HG03460 (cell line): ENCODE data around the gene PIR.

Experiments used
- ATAC-seq: cut with Tn5 transposase; IDR thresholded peaks from one replicate; pipeline ENCODE4 v1.9.1; 2021; ENCODE audit not compliant: unreplicated experiment

The PIR gene

DNA sequence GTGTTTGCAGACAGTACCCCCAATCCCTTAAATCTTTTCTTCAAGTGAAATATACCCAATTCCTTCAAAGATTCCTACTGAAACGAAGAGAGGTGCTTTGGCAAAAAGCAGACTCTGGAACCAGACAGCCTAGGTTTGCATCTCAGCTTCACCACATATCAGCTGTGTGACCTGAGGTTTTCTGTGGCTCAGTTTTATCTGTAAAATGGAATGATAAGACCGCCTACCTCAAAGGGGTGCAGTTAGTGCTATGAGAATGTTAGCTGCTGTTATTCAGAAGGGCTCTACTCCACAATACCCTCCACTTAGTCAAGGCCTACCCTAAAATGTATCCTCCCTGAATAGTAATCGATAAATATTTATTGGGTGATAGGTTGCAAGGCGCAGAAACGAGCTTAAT, 664 bp downstream of the PIR start:
- ATAC-seq: no peak

DNA sequence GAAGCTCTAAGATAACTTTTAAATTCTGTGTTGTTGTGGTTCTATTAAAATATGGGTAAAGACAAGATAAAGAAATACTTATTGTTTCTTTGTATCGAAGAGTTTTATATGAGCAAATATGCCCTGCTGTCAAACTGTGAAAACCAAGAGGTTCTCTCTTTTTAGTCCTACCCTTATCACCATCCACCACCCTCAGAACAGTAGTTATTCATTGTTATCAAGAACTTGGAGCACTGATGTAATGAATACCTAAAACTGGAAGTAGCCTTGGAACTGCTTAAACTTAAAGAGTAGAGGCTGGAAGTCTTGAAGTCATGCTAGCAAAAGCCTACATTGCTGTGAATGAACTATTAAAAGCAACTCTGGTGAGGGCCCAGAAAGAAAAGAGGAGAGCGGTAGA, 9.2 kb downstream of the PIR start:
- ATAC-seq: no peak

DNA sequence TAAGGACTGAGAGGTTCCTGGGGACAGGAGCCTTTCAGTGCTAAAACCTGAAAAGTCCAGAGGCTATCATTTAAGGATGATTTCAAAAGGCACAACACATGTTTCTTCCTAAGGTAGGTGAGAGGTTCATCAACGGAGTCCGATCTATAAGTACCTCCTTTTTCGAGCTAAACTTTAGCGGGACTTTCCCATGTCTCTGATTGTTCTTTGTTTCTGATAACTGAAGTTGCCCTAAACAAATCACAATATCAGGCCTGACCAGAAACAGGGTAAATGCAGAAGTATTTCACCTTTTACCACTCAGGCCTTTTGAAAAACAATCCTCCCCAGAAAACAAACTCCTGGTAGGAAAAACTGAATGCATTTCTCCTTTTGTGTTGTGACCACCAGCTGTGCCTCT, 17.6 kb downstream of the PIR start:
- no peak for ATAC-seq

DNA sequence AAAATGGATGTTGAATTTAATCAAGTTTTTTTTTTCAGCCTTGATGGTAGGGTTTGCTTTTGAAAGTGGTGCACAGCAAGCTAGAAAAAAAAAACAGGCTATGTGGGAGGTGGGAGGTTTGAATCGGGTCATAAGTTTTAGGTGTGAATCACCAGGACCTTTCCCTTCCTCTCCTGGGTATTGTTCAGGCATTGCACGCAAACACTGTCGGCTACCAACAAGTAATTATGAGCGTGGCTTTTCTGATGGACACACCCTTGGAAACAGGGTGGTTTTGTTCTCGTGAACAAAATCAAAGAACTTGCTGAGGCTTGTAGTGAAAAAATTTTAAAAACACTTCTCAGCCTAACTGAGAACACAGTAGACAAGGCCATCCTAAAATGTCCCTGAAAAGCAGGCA, 18.1 kb downstream of the PIR start:
- no peak for ATAC-seq

DNA sequence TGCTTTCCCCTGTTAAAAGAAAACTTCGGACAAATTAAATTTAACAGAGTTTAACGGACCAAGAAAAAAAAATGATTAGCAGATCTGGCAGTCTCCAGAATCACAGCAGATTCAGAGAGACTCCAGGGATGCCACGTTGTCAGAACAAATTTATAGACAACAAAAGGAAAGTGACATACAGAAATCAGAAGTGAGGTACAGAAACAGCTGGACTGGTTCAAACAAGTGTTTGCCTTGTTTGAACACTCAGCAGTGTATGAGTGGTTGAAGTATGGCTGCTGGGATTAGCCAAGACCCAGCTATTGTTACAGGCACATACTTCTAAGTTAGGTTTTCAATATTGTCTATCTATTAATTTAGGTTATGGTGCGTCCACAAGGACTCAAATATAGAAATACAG, 19.1 kb downstream of the PIR start:
- no peak for ATAC-seq

DNA sequence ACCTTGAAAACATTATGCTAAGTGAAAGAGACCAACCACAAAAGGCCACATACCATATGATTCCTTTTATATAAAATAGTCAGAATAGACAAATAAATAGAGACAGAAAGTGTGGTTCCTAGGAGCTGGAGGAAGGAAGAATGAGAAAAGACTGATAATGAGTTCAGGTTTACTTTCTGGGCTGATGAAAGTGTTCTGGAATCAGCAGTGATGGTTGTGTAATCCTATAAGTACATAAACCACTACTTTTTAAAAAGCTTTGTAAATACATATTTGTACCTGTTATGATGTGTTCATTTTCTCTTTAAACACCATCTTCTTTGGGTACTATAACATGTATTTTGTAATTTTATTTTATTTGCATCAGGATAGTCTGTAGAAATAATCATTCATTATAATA, 20.6 kb downstream of the PIR start:
- no peak for ATAC-seq

DNA sequence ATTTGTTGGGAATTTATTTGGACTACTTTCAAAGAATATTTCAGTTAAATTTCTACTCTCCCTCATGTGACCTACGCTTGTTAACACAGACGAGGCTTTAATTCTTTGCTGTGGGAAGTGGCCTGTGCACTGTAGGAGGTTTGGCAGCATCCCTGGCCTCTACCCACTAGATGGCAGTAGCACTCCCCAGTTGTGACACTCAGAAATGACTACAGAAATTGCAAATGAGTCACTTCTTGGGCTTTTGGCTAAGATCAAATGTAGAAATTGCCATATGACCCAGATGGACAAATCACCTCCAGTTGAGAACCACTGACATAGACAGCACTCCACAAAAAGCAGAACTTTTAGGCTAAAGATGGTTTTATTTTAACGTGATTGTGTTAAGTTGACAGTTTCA, 22.1 kb downstream of the PIR start:
- ATAC-seq: no peak

DNA sequence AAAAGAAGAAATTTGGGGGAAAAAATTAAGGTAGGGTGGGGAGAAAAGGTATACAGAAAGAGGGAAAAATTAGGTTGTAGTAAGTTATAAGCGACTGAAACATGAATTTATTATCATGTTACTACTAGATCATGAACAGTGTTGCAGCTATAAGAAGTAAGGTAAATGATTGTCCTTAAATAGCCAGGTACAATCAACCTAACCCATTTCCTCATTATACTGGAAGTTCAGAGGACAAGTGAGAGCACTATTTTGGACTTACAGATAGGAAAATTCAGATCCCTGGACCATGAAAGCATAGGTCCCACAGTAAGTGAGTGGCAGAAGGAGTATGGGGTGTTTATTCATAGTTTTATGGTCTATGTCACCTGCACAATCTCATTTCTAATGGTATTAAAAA, 23.5 kb downstream of the PIR start:
- ATAC-seq: no peak

DNA sequence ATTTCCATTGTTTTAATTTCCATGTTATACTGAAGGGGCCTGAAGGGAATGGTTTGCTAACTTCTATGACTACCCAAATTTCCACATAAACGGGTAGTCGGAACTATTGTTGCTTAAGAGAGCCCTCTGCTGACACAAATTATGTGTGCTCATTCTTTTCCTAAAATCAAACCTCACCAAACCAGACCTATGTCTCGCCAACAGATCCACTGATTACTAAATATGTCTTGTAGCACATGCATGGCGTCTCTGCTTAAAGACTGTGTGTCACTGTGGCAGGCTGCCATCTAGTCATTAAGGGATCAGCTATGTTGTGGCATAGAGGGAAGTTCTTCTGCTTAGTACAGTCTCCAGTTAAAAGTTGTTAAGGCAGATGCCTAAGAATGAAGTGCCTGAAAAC, 25.1 kb downstream of the PIR start:
- ATAC-seq: no peak

DNA sequence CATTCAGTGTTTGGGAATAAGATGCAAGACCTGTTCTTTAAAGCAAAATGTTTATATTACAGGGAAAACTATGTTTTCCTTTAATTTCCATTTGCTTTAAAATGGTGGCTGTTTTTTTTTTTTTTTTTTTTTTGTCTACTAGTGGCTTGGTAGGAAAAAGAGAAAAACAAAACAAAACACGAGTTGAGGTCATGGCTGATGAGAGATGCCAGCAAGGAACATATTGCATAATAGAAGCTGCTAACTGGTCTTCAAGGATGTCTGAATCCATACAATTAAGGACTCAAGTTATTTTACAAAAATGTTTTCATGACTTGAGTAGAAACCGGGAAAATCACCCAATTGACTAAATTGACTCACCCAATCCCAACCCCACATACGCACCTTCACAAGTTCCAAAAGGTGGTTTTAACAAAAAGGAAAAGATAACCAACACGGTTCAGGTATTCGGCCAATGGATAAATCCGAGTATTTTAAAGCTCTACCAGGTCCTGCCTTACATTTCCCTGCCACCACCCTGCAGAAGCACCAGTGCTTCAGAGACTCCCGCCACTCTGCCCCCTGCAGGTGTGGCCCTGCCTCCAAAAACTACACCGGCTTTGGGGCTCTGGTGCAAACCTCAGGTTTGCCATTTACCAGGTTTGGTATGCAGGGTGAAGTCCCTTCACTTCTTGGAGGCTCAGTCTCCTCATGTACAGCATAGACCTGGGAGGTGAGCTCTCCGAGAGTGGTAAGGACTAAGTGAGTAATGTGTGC, 27.1 kb downstream of the PIR start:
- no peak for ATAC-seq

DNA sequence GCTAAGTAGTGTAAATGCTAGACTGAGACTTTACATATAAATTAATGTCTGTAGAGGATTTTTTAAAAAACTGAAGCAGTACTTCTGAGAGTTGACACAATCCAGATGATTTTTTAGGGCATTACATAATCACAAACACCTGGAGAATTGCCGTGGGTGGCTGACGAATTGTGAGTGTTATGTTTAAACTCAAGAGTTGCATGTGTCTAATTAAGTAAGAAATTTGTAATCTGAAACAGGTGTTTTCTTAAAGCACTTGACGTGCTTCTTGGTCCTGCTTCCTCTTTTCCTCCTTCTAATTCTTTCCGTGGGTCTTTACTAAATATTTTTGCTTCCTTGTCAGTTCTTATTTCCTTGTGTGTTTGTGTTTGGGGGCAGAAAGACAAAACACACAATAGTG, 27.8 kb downstream of the PIR start:
- no peak for ATAC-seq

DNA sequence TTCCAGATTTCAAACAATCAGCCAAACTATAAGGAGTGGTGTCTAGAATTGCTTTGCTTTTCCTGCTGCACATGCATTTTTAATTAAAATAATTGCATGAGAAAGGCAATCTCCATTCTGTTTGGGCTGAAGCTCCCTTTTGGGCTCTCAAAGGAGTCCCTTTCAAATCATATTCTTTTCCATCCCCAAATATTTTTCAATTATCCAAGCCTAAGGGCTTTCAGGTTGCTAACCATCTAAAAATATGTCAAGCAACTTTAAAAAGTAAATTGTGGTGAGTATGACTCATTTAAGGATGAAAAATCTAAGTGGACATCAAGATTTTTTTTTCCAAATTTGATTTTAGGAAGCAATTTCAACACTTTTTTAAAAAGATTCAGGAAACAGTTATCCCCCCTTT, 28.4 kb downstream of the PIR start:
- ATAC-seq: no peak

DNA sequence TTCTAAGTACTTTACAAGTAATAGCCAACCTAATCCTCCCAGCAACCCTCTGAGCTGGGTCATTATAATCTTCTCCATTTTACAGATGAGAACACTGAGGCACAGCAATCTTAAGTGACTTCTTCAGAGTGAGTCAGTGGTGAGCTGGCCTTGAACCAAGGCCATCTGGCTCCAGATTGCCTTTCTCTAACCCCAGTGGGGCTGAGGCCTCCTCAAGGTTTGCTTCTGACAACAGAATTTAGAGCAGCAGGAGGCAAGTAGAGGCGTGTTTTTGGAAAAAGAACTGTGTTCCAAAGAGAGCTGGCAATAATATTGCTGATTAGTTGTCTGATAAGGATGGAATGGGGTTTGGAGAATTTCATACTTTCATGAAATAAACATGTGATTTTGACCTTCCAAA, 41.2 kb downstream of the PIR start:
- no peak for ATAC-seq

DNA sequence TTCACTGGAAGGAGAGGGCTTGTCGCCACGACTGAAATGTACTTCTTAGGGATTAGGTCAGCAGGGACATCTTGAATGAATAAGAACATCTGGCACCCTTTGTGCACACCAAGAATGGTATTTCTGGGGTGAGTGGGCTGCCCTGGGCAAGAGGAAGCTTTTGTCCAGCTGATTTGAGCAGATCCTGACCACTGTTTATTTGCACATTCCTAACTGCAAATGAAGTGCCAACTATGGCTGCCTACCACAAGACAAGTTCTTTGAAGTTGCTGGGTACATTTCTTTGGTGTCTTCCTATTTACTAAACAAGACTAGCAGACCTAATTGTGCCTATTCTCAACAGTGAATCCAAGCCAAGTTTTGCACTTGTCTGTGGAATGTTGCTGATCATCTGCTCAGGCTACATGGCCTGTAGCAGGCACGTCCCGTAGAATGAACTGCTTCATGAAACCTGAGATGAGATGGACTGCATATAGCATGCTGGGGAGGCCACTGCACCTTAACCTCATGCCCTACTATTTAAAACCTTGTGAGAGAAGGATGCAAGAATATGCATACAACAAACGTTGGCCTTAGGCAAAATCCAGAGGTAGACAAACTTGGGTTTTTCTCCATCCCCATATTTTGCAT, 45.0 kb downstream of the PIR start:
- no peak for ATAC-seq

DNA sequence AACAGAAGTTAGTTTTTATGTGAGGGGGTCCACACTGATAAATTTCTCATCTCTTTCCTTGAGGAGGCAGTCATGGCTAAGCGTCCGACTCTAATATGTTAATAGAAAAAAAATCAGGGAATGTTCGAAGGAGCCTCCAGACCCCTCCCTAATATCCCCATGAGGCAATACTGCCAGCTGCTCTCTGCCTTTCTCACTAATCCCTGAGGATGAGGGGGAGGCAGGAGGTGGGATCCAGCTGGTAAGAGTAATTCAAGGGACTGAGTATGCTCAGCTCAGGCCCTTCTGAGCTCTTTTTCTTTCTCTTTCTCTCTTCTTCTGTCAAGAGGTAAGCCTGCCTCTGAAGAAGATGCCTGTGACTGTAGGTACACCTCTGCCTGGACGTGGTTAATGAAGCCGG, 51.7 kb downstream of the PIR start:
- no peak for ATAC-seq

DNA sequence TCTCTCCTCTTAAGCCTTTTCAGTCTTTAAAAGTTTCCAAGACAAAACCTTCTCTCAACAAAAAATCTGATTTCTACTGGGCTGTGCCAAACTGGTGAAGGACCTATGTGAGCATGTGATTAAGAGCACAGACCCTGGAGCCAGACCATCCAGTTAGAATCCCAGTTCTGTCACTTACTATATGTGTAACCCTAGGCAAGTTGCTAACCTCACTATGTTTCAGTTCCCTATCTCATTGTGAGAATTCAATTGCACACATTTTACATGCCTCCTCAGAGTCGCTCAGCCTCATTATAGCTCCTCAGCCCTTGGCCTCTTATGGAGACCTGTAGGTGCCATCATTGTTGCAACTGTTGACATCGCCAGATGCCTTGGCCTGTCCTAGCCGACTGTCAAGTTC, 54.8 kb downstream of the PIR start:
- ATAC-seq: peak; percentile 57

DNA sequence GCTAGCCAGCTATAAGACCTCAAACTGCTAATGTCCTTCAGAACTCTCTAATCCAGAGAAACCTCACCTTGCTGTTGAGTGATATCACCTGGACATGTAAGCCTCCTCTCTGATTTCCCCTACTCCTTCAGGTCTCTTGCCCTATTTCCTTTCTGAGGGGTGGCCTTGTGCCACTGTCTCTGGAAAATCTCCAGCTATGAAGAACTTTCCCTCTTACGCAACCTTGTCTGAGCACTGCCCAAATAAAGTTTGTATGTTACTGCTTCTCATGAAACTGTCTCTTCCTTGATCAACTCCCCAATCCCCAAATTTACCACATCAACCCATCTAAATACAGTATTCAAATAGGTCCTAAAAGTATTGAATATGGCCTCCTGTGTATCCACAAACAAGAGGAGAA, 55.4 kb downstream of the PIR start:
- ATAC-seq: no peak

DNA sequence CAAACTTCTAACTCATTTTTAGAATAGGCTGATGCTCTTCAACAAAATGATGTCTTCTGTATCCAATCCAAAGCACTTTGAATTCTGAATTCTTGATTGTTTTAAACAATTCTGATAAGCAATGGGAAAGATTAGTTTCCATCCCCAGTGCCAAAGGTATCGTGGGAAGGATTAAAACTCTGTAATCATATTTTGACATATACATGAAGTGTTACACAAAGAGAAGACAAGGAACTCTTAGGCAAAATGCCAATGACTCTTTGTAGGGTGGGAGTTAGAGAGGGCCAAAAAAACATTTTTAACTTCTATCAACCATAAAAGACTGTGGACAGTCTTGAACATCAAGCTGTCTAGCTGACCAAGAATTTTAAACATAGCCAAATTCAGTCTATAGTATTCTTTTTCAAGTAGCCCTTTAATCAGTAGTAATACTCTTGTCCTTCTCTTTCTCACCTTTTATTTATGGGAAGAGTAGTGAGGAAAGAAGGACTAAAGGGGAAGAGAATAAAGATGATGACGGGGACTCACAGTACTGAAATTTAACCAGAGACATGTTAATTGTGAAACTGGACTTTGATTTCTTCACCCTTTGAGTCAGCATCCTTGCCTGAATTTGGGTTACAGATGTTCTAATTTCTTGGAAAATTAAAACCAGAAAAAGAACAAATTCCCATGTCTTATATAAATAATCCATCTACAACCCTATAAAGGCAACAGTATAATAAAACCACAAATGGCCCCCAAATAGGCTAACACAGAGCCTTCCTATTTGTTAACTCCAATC, 57.1 kb downstream of the PIR start:
- ATAC-seq: no peak

DNA sequence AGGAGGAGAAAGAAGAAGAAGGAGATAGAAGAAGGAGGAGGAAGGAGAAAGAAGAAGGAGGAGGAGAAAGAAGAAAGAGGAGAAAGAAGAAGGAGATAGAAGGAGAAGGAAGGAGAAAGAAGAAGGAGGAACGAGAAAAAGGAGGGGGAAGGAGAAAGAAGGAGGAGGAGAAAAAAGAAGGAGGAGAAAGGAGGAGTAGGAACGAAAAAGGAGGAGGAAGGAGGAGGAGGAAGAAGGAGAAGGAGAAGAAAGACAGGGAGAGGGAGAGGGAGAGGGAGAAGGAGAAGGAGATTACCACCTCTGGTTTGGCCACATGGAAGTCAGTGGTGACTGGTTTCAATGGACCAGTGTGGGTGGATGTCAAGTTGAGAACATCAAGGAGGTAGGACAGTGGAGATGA, 58.9 kb downstream of the PIR start:
- ATAC-seq: no peak

DNA sequence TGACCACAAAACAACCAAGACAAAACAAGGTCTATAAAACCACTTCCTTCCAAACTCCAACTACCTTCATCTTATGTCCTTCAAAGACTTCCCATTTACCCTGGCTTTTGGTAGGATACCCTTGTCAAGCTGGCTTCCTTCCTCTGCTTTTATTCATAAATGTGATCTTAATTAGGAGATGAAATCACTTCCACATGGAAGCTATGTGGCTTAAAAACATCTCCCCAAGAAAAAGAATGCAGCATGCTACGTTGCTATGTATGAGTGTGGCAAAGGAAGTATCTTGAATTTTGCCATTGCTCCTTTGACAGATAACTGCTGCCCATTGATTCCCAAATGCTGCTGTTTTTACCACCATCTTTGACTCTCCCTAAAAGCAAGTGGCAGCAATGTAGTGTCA, 62.5 kb downstream of the PIR start:
- no peak for ATAC-seq

DNA sequence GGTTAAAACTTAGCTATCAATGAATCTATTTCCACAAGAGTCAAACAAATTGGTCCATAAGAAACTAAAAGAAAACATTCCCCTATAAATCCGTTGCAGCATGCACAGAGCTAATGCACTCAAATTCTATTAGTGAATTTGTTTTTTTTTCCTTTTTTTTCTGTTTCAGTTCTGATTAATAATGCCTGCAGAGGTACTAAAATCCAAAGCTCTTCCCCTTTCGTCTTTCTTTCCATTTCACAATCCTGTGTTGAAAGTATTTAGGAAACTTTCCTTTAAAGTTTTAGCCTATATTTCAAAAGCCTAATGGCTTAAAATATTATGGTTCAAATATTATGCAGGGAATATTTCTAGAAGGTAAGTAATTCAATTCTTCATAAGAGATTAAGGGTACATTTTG, 63.1 kb downstream of the PIR start:
- no peak for ATAC-seq

DNA sequence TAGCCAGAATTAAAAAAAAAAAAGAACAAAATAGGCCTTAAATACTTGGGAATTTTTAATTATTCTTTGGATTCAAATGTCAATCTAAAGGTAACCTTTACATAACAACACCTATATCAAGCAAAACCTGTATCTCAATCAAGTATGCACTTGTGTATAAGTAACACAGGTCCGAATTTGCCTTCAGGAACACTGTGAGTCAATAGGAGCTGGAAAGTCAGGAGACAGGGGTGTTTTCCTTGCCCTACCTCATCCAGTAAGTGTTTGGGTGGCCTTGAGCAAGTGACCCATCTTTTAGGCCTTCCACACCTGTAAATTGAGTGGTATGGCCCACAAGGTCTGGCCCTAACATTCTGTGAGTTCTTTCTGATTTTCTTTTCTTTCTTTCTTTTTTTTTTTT, 68.1 kb downstream of the PIR start:
- no peak for ATAC-seq
